Upper lobe of right lung (tissue), 1 donor: ENCODE measurements around the gene FLRT3. TPM values are rescaled to one million over a fixed set of nuclear protein-coding genes. Genes with fewer than 3 reads are reported as not detected.

ENCODE experiments used
- ATAC-seq: fragments of 200-7000 bp; cut with Tn5 transposase; one replicate; pipeline ENCODE4 v1.9.1; 2020; ENCODE audit warnings: mild to moderate bottlenecking, moderate library complexity
- DNase-seq: peaks from one replicate; pipeline ENCODE4 v3.0.0-alpha.2; 2020
- H3K27ac ChIP-seq: fragments of 200-600 bp; one replicate; pipeline ENCODE4 v1.8.0; 2022
- H3K27me3 ChIP-seq: fragments of 200-600 bp; one replicate; pipeline ENCODE4 v1.8.0; 2022; ENCODE audit warnings: mild to moderate bottlenecking
- H3K36me3 ChIP-seq: fragments of 200-600 bp; one replicate; pipeline ENCODE4 v1.8.0; 2022
- H3K4me1 ChIP-seq: fragments of 200-600 bp; one replicate; pipeline ENCODE4 v1.8.0; 2022
- H3K4me3 ChIP-seq: fragments of 200-600 bp; one replicate; pipeline ENCODE4 v1.8.0; 2022; ENCODE audit warnings: mild to moderate bottlenecking
- H3K9me3 ChIP-seq: fragments of 200-600 bp; one replicate; pipeline ENCODE4 v1.8.0; 2022
- intact Hi-C: fragments of 100-400 bp; cut with DNase I; formaldehyde crosslinking; loops from one replicate; pipeline ENCODE4 v1.11.0; 2022
- long read RNA-seq: library from polyadenylated mRNA; unstranded; transcript quantifications from one replicate; pipeline ENCODE4 v2.0.0, GENCODE V29; 2021
- total RNA-seq: library from RNA; stranded (reverse); fragmentation: NEBNext Ultra II Directional; extraction: Animal tissue kit (Norgen Biotek cat#: 25700); gene quantifications from one replicate; pipeline ENCODE4 v1.2.1, GENCODE V29; 2021
- TF ChIP-seq, protein P1 (sequence below): fragments of 200-600 bp; IDR thresholded peaks from one replicate; pipeline ENCODE4 v1.8.0; 2022; ENCODE audit warnings: antibody characterized with exemption
- donor health status: DM: no; HTN: yes; CAD: no; lungs with severe emphysema.

The FLRT3 gene
- 71.2 TPM for total RNA-seq
- long read RNA-seq, full-length matches to known transcripts = 80 of 107 reads
- long read RNA-seq, partial matches to known transcripts = 1 of 107 reads
- long read RNA-seq, other reads (novel, unspliced or antisense) = 26 of 107 reads

DNA sequence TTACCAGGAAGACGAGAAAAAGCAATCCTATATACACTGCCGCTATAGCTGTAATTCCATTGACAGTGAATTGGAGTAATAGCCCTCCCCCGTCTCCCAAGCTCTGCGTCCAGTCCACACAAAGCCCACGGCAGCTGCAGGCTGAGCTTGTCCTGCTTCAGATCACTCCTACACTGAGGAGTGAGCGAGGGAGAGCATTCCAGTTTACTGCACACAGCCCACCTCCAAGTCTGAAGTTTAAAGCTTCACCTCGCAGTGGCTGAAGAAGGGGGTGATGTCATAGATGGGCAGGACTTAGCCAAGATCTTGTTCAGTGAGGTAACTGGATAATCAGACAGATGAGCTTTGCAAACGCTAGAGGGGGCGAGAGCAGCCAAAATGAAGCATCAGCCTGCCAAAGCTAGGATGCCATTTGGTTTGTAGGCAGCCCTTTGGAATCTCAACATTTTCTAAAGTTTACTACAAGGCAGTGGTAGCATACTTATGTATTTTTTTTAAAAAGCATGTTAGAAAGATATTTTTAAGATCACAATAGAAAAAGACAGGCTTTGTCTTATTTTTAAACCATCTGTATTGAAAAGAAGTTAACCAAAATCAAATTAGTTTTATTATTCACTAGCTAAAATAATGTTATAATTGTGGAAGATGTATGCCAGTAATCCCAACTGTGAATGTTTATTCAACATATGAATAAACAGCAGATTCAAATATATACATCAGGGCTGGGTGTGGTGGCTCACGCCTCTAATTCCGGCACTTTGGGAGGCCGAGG, at the start of gene FLRT3:
FLRT3 (minus strand) TSS at position 213 of the 772 bp plus-strand sequence. CDS start 10,106 bp downstream, outside the sequence.
- TF ChIP-seq, protein P1, sequence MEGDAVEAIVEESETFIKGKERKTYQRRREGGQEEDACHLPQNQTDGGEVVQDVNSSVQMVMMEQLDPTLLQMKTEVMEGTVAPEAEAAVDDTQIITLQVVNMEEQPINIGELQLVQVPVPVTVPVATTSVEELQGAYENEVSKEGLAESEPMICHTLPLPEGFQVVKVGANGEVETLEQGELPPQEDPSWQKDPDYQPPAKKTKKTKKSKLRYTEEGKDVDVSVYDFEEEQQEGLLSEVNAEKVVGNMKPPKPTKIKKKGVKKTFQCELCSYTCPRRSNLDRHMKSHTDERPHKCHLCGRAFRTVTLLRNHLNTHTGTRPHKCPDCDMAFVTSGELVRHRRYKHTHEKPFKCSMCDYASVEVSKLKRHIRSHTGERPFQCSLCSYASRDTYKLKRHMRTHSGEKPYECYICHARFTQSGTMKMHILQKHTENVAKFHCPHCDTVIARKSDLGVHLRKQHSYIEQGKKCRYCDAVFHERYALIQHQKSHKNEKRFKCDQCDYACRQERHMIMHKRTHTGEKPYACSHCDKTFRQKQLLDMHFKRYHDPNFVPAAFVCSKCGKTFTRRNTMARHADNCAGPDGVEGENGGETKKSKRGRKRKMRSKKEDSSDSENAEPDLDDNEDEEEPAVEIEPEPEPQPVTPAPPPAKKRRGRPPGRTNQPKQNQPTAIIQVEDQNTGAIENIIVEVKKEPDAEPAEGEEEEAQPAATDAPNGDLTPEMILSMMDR = peak; percentile 65
- Histone ChIP-seq H3K27ac (peak within 1 kb of the TSS; percentile 71), H3K4me1 (no peaks in the 10 kb centered on the region), H3K36me3 (no peaks in the 10 kb centered on the region), H3K9me3 (no peaks in the 10 kb centered on the region), H3K4me3 (peak within 1 kb of the TSS; percentile 48), H3K27me3 (no peaks in the 10 kb centered on the region)
- intact Hi-C loops = no loop called here
- DNase-seq = peak; percentile 72
- ATAC-seq = peak; percentile 97

DNA sequence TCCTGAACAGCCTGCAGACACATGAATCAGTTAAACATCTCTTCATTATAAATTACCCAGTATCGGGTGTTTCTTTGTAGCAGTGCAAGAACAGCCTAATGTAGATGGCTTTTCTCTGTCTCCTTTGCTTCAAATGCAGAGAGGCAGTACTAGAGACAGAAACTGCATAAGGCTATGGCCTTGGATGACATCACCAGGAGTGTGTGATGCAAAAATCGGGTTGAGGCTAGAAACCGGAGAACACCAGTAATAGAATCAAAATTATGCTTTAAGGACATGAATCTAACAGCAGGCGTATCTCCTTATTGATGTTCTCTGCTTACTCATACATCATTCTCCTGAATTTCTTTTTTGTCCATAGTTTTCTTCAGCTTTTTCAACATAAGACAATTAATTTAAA, 49.3 kb upstream of the FLRT3 start:
- DNase-seq (no peak), ATAC-seq (no peak)
- peaks cover 4% of the 10 kb centered on the region for H3K4me1 ChIP-seq
- intact Hi-C loops = no loop called here
- H3K27me3 ChIP-seq = no peaks in the 10 kb centered on the region
- TF ChIP-seq, protein P1 = no peak
- H3K4me3 ChIP-seq = no peak overlapping the region
- H3K36me3 ChIP-seq = no peaks in the 10 kb centered on the region
- no peak overlapping the region for H3K27ac ChIP-seq
- peaks cover 8% of the 10 kb centered on the region for H3K9me3 ChIP-seq

DNA sequence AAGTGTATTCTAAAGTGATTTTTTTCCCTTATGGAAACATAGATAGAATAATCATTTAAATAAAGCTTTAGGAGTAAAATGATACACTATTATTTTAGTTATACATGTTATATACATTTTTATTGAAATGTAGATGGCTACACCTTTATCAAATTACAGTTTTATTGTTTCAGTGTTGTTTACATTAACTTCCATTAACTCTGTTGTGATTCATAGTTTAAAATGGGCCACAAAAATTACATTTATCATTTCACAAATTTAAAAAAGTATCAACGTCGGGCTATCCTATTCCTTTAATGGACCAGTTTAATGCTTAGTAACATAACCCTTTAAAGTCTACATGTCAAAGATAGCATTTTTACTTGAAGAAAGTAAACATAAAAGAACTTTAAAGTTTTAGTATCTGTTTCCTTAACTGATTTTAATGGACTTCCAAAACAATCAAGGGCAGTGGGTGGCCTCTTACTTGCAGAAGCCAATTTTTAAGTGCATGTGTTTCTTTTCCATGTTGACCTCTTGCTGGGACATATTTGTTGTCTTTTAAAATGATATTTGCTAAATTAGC, 47.8 kb upstream of the FLRT3 start:
- Histone ChIP-seq H3K9me3 (peaks cover 8% of the 10 kb centered on the region), H3K27me3 (no peaks in the 10 kb centered on the region), H3K36me3 (no peaks in the 10 kb centered on the region), H3K27ac (no peak overlapping the region), H3K4me3 (no peak overlapping the region), H3K4me1 (peaks cover 4% of the 10 kb centered on the region)
- TF ChIP-seq, protein P1 = no peak
- DNase-seq = no peak
- ATAC-seq = no peak
- intact Hi-C loops = no loop called here

DNA sequence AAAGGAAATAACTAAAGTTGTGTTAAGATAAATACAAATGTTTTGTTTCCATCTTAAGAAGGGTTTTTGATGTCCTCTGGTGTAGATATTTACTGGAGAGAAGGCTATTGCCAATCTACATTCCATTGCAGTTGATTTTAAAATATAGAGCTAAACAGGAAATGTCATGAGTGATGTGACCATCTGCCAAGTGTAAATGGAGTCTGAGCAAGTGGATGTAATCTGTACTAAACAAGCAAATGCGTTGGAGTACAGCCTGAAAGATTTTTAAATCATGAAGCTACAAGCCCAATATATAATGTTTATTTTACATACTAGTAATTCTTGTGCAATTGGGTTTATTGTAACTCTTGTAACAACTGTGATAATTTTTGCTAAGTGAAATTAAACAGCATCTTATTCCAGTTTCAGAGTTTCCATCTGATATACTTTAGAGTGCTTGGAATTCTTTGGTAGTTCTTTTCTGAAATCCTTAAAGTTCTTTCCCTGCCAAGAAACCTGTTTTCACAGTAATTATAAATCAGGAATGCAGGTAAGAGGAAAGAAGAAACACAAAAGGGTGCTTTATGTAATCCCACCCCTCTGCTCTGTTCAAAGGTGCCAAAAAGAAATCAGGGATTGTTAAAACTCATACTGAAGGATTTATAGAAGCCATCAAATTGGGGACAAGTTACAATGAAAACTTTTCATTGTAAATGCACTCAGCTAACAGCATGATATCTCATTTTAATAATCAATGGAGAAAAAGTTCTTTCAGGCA, 47.2 kb upstream of the FLRT3 start:
- TF ChIP-seq, protein P1 = no peak
- intact Hi-C loops = no loop called here
- no peak overlapping the region for H3K4me3 ChIP-seq
- no peaks in the 10 kb centered on the region for H3K36me3 ChIP-seq
- H3K4me1 ChIP-seq = peaks cover 4% of the 10 kb centered on the region
- H3K9me3 ChIP-seq = peaks cover 8% of the 10 kb centered on the region
- ATAC-seq = no peak
- H3K27ac ChIP-seq = no peak overlapping the region
- DNase-seq = no peak
- H3K27me3 ChIP-seq = no peaks in the 10 kb centered on the region

DNA sequence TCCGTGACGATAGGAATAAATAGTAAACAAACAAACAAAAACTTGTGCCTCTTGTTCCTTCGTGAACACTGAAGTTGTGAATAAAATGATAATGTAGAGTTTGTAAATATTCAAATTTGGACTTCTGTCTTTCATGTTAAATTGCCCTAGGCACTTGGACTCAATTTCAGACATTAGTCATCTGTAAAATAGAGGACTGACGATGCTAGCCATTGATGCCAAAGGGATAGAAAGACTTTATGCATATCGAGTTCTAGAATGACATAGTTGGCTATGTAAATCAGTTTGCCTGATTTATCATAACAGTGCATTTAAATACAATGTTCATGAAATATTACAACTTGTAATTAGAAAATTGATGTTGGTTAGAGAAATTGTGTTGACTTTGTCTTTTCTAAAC, 45.9 kb upstream of the FLRT3 start:
- intact Hi-C loops = no loop called here
- Histone ChIP-seq H3K27ac (no peak overlapping the region), H3K4me1 (peaks cover 4% of the 10 kb centered on the region), H3K36me3 (no peaks in the 10 kb centered on the region), H3K9me3 (peaks cover 8% of the 10 kb centered on the region), H3K27me3 (no peaks in the 10 kb centered on the region), H3K4me3 (no peak overlapping the region)
- TF ChIP-seq, protein P1 = no peak
- DNase-seq = no peak
- no peak for ATAC-seq
